ENCODE data around the gene BCL11B.

The BCL11B gene

DNA sequence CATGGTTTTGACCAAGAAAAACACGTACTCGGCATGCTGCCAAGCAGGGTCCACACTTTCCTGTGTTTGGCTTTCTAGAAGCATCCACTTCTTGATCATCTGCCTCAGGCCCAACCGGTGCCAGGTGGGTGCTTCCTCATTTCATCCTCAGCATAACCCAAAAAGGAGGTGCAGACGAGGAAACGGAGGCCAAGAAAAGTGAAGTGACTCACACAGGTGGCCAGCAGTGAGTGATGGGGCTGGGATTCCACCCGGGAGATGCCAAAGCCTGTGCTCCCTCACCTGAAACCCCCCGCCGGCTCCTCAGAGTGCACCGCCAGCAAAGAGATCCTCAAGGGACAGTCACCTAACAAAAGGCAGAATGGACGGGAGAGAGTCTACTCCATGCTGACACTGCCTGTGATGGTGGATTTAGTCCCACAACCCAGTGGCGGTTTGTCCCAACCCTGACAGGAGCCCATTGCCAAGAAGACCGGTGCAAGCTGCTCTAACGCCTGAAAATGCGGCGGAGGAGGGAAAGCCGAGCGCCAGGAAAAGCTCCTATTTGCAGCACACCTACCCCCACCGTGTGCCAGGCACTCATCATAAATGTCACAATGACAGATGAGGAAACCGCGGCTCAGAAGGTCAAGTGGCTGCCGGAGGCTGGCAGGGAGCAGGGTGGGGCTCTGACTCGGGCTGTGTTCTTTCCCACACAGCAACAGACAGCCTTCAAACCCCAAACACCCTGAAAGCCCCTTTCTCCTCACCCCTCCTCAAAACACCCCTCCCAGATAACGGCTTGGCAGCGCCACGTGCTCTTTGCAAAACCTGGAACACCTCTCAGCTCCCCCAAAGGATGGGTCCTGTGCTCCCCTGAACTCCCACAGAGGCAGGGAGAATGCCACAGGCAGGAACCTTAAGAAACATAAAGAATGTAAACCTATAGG lies 18.8 kb downstream of the BCL11B start:
- no peak for DNase-seq

DNA sequence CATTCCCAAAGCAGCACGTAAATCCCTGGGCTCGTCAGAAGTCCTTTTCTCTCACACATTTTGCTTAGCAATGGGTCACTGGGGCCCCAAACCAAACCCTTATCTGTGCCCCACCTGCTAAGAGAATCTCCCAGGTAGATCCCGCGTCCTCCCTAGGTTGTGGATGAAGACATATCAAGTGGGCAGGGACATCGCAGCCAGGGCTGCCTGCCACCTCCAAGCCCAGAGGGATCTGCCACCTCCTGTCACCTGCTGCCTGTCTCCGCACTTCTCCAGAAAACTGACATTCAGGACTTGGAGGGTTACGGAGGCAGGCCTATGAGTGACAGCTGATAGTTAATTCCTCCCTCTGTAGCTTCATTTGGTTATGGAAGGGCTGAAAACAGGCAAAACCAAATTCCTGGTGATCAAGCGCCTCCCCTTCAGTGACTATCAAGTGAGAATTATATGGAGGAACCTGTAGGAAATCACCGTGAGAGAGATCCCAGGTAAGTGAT lies 19.5 kb downstream of the BCL11B start:
- no peak for DNase-seq

- DNase-seq = no peak
These were observed 20.3 kb downstream of the BCL11B start for GRCh38 chr14:99251721-99252120.

GRCh38 chr14:99250636-99251208 lies 21.3 kb downstream of the BCL11B start:
- no peak for DNase-seq

GRCh38 chr14:99249389-99249788 lies 22.6 kb downstream of the BCL11B start:
- DNase-seq = no peak

GRCh38 chr14:99248761-99249171 lies 23.2 kb downstream of the BCL11B start:
- DNase-seq = no peak

GRCh38 chr14:99247772-99248171 lies 24.2 kb downstream of the BCL11B start:
- no peak for DNase-seq

DNA sequence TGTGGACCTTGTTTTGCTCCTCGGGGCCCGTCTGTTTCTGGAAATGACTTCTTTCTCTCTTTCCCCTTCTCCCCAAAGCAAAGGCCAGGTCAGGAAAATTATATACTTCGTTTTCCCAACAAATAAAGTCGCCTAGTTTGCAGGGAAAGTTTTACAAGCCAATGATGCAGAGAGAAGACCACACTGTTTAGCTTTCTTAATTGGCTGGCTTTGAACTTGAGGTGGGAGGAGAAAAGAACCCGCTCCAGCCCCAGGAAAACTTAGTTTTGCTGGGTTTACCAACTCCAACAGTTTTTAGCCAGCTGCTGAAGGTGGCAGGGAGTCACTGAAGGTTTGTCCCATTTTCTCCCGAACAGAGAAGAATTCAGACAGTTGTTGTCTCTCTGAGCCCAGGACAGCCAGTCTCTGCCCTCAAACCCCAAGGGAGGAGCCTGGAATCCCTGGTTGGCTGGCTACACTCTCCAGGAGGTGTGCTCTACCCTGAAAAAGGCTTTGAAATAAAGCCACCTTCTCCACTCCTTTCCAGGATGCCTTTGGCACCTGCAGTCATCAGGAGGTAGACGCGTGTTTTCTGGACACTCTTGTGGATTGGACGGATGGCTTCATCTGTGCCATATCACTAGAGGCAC lies 24.8 kb downstream of the BCL11B start:
- DNase-seq = no peak

DNA sequence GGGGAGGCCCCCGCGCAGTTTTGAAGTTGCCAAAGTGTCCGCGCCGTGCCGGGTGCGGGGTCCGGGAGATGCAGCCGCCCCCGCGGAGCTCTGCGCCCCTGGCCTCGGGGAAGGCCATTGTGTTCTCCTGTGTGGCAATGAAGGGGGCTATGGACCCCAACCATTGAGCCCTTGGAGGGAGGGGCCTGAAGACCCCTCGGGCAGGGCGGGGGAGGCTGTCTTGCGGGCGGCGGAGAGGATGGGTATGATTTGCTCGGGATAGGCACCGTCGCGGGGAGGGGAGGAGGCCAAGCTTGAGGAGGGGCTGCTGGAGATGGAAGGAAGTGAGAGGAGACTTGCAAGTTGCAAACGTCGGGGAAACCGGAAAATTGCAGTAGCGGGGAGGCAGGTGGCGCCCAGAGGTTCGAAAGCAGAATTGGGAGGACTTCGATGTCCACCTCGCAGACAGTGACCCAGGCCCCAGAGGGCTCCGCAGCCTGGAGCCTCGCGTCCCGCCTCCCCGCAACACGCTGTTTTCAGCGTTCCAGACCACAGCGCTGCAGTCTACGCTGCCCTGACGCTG lies 25.4 kb downstream of the BCL11B start:
- DNase-seq = no peak

DNA sequence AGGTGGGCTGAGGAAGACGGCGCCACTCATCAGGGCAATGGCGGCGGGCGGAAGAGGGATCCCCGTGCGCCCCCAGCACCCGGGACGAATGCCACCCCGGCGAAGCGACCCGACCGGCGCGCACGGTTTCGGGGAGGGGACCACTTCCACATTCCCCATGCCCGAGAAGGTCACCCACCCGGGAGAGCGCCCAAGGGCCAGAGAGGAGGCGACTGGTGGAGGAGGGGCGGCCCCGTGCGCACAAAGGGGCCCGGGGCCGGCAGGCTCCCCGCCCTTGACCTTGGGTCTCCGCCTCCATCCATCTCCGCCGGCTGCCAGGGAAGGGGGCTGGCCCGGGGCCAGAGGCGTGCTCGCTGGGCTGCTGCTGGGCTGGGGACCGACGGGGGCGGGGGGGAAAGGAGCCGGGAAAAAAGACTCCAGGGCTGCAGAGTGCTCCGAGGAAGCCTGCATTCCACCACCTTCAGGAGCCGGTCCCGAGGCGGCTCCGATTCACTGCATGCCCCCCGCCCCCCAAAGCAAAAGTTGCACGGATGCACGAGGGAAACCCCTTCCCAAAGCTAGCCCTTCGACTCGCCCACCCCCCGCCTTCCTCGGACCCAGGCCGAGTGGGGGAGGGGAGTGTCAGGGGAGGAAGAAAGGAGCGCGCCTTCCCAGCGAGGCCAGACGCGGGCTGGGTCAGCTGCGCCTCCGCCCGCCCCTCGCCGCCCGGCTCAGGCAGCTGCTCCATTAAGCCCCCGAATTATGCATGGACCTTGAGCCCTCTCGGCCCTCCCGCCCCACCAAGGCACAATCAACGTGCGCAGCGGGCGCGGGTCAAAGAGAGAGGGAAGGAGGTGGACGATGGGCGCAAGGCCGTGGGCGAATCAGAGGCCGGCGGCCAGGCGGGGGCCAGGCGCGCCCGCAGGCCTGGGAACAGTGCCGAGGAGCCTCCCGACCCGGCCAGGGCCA lies 26.2 kb downstream of the BCL11B start:
- no peak for DNase-seq

GRCh38 chr14:99244941-99245563 lies 26.9 kb downstream of the BCL11B start:
- no peak for DNase-seq

DNA sequence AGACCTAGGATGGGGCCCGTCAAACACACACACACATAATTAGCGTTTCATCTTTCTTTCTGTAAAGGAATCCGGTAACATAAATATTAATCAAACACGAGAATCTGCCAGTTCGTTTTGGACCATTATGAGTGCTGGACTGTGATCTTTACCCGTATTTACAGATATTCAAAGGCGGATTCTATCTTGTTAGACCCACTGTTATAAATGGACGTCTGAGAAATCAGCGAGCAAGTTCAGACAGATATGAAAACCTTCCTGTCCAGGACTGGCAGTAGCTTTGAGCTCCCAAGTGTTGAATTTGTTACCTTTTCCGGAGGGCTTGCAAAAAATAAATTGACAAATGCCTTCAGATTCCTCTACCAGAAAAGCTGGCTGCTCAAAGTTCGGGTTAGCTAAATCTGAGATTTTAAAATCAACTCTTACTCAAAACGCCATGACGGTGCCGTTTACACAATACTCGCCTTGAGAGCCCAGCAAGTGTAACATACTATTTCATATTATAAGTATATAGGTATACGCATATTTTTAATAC lies 27.6 kb downstream of the BCL11B start:
- no peak for DNase-seq

DNA sequence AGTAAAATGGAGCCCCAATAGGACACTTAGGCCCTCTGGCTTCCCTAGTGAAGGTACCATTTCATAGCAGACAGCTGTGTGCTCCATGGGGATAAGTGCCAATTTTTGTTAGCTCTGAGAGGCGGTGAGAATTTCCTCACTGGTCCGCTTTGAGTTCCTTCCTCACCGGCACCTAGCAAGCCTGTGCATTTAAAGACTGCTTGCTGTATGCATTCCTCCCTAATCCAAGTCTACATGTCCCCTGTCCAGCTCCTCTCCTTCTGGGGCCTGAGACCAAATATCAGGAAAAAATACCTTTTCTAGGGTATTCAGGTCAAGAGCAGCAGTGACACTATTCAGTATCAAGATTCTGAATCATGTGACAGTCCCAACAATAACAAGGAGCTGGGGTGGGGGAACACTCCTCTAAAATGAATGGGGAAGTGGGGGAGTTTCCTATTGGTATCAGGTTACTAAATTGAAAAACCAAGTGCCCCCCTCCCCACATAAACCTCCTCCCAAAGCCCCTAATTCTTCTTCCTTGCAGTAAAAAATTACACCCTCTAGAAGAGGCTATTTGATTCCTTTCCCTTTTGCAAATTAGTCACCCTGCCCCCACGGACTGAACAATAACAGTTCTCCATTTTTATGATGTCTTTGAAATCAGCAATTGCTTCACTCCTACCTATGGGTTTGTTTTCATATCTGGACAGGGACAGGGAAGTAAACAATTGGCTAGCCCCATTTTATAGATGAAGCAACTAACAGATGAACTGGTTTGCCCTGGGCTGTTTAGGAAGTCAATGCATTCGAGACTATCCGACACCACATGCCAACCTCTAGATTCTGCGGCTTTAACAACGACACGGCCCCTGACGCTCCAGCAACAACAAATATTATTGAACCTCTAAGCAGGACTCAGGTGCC lies 28.9 kb downstream of the BCL11B start:
- DNase-seq = no peak

DNA sequence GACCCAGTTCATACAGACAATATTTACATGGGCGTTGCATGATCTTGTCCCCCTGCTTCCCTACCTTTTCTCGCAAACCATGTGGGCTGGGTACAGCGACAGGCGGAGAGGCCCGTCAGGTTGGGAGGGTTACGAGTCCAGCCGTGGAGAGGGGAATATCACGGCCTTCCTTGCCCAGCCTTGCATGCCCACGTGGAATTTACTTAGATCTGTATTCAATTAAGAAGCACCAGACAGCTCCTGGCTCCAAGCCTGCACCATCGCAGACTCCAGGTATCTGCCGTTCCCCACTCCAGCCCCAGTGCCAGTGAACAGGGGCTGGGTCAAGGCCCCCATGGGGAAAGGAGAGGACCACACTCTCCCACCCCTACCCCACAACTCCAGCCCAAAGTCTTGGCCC lies 29.8 kb downstream of the BCL11B start:
- no peak for DNase-seq

GRCh38 chr14:99241325-99242010 lies 30.5 kb downstream of the BCL11B start:
- no peak for DNase-seq

DNA sequence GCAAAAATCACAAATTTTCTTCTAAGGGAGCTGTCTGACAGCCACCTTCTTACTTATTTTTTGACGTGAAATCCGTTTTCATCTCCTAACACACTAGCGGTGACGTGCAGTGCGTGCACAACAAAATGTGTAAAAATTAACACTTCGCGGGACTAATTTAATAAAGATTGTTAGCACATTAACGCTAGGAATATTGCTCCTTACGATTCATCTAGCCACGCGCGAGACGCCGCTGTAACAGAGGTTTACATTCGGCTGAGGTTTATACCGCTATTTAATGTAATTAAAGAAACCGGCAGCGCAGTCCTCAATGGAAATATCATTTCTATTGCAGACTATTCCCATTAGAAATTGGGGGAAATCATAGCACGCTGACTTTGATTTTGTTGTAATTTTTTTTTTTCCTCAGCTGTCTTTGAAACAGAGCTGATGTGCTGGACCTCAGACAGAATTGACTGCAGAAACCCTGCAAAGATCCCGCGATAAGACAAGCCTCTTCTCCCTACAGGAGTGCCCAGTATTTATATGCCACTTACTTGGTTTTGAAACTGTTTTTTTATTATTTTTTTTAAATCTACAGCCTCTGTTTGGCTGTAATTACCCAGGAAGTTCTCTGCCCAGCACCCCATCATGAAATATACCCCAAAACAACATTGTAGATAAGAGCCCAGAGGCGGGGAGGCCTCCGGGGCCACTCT lies 31.2 kb downstream of the BCL11B start:
- DNase-seq = no peak

- no peak for DNase-seq
These were observed 32.3 kb downstream of the BCL11B start for GRCh38 chr14:99239661-99240092.

DNA sequence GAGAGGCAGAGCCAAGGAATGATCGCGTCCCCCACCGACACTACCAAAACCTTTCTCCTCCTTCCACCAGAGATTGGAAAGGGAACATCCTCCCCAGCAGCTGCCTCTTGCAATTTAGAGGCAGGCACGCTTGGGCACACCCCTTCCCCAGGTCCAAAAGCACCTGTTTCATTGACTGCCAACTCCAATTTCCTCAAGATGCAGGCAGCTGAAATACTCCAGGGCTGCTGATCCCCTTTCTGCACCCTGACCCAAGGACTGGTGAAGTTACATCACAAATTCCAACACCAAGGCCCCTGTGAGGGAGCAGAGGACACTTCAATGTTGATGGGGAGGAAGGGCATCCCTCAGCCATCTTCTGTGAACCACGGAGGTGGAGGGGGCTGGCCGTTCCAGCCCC lies 33.8 kb downstream of the BCL11B start:
- no peak for DNase-seq

DNA sequence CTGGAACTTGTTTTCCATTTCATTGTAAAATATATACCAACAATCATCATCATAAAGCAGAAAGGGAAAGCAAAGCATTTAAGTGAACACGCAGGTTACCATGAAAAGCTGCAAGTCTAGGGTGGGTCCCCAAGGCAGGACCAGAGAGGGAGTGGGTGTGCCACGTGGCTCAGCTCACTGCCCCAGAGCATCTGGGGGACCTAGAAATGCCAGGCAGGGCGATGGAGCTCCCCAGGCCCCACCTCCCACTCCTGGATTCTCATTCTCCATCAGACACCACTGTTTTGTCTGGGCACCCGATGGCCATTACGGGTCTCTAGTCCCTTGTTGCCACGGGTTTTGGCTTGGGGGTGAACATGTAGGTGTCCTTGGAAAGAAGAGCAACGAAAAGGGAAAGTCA lies 34.7 kb downstream of the BCL11B start:
- DNase-seq = no peak
